ENCODE results near the gene HYPK.

DNA sequence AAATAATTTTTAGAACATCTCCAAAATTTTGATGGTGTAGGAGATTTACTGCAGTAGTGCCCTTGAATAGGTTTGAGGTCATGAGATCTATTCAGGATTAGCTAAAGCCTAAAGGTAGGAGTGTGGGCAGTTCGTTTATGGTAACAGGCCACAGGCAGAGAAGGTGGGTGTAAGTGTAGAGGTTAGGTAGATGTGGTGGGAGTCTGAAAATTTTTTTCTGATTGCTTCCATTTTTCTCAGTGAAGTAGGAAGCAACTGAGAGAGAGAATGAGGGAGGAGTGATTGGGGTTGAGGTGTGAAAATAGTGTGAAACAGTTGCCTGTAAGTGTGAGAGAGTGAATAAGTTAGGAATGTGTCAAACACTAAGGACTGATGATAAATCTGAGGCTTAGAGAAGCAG lies 21.4 kb upstream of the HYPK start:
- TF ChIP-seq SP2 (IDR thresholded peaks at IDR 0.05; ENCODE audit: low read length): no peak
- no peak for TF ChIP-seq CTCF (IDR thresholded peaks at IDR 0.05; ENCODE audit: control extremely low read depth in 1 of 3, insufficient read depth in 1 of 3, low read depth in 1 of 3, low read length in 3 of 3)
- TF ChIP-seq EP300 (IDR thresholded peaks at IDR 0.05; ENCODE audit: borderline replicate concordance in 1 of 2, low read depth in 2 of 2, low read length in 2 of 2): no peak
- TF ChIP-seq POLR2A (IDR thresholded peaks at IDR 0.05; ENCODE audit: control extremely low read depth in 1 of 2, low read depth in 2 of 2, low read length in 2 of 2): no peak
- TF ChIP-seq CHD2 (IDR thresholded peaks at IDR 0.05; ENCODE audit: low read length): no peak
- TF ChIP-seq EZH2 (IDR thresholded peaks at IDR 0.05; ENCODE audit: low read depth, low read length, severe bottlenecking): no peak
- TF ChIP-seq JUND (IDR thresholded peaks at IDR 0.05; ENCODE audit: low read length): no peak
- no peak for TF ChIP-seq TAF1 (IDR thresholded peaks at IDR 0.05; ENCODE audit: low read depth, low read length)
- no peak for TF ChIP-seq EGR1 (IDR thresholded peaks at IDR 0.05; ENCODE audit: borderline replicate concordance, low read depth, low read length)
- TF ChIP-seq SIN3A (conservative IDR thresholded peaks at IDR 0.05 in 1 of 2, IDR thresholded peaks at IDR 0.05 in 1 of 2; ENCODE audit: low read depth in 1 of 2, low read length in 2 of 2): no peak
- TF ChIP-seq, protein P1, sequence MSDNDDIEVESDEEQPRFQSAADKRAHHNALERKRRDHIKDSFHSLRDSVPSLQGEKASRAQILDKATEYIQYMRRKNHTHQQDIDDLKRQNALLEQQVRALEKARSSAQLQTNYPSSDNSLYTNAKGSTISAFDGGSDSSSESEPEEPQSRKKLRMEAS (IDR thresholded peaks at IDR 0.05): no peak
- no peak for TF ChIP-seq POLR2AphosphoS5 (IDR thresholded peaks at IDR 0.05; ENCODE audit: low read depth, low read length)
